Nephron (organoid): ENCODE data around the gene ZCCHC18.

ENCODE experiments used
- H3K27ac Mint-ChIP-seq, 3 experiments: 2 replicates each; pipeline ENCODE4 v1.8.0; 2020; ENCODE audit warnings: mixed read lengths in 3 of 3, mild to moderate bottlenecking in 2 of 3, moderate library complexity in 1 of 3
- H3K27me3 Mint-ChIP-seq: 2 replicates; pipeline ENCODE4 v1.8.0; 2021; ENCODE audit warnings: low read depth, mild to moderate bottlenecking, moderate library complexity, mixed read lengths
- H3K36me3 Mint-ChIP-seq: 2 replicates; pipeline ENCODE4 v1.8.0; 2020; ENCODE audit warnings: low read depth, mixed read lengths
- H3K4me1 Mint-ChIP-seq: 2 replicates; pipeline ENCODE4 v1.8.0; 2020; ENCODE audit warnings: mixed read lengths
- H3K4me3 Mint-ChIP-seq, 3 experiments: 2 replicates each; pipeline ENCODE4 v1.8.0; 2020; ENCODE audit warnings: mild to moderate bottlenecking in 3 of 3, mixed read lengths in 3 of 3, moderate library complexity in 2 of 3
- H3K9me3 Mint-ChIP-seq: 2 replicates; pipeline ENCODE4 v1.8.0; 2020; ENCODE audit warnings: mixed read lengths
- TF ChIP-seq, protein P1 (sequence below), 3 experiments: fragments of 200-600 bp; sonication (generic); IDR thresholded peaks; one replicate each; pipeline ENCODE4 v1.5.0; 2021; ENCODE audit warnings: antibody characterized with exemption in 3 of 3; ENCODE audit not compliant: unreplicated experiment in 3 of 3

Gene ZCCHC18

DNA sequence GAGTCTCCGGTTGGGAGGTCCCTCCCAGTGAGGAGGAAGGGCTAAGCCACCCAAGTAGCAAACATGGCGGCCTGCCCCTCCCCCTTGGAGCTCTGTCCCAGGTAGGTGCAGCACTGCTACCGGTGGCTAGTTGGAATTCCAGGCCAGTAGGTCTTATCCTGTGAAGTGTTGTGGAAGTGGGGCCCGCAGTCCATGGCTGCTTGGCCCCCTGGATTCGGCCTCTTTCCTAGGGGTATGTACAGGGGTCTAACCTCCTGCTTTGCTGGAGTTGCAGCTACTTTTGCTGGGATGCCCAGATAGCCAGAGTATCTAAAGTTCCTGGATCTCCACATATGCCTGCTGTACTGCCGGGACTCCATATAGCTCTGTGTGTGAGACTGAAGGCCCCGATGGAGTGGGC, 26.4 kb upstream of the ZCCHC18 start:
- Mint-ChIP-seq H3K27me3 (peaks cover 3% of the 10 kb centered on the region), H3K36me3 (no peaks in the 10 kb centered on the region), H3K9me3 (peaks cover 6% of the 10 kb centered on the region)

GRCh38 chrX:104098151-104098808, 14.0 kb upstream of the ZCCHC18 start:
- H3K27me3 Mint-ChIP-seq, result peaks cover 4% of the 10 kb centered on the region
- no peaks in the 10 kb centered on the region for H3K36me3 Mint-ChIP-seq
- no peak overlapping the region for H3K4me3 Mint-ChIP-seq
- no peak overlapping the region for H3K27ac Mint-ChIP-seq
- TF ChIP-seq, protein P1, sequence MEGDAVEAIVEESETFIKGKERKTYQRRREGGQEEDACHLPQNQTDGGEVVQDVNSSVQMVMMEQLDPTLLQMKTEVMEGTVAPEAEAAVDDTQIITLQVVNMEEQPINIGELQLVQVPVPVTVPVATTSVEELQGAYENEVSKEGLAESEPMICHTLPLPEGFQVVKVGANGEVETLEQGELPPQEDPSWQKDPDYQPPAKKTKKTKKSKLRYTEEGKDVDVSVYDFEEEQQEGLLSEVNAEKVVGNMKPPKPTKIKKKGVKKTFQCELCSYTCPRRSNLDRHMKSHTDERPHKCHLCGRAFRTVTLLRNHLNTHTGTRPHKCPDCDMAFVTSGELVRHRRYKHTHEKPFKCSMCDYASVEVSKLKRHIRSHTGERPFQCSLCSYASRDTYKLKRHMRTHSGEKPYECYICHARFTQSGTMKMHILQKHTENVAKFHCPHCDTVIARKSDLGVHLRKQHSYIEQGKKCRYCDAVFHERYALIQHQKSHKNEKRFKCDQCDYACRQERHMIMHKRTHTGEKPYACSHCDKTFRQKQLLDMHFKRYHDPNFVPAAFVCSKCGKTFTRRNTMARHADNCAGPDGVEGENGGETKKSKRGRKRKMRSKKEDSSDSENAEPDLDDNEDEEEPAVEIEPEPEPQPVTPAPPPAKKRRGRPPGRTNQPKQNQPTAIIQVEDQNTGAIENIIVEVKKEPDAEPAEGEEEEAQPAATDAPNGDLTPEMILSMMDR (IDR thresholded peaks at IDR 0.05; ENCODE audit: unreplicated experiment in 3 of 3), result peak; percentile 55 to 70 (median 63)
- no peaks in the 10 kb centered on the region for H3K4me1 Mint-ChIP-seq
- H3K9me3 Mint-ChIP-seq, result no peaks in the 10 kb centered on the region

More for the DNA sequence above, 26.4 kb upstream of the ZCCHC18 start:
- no peaks in the 10 kb centered on the region for H3K4me1 Mint-ChIP-seq
- H3K27ac Mint-ChIP-seq, result no peak overlapping the region
- TF ChIP-seq, protein P1 (IDR thresholded peaks at IDR 0.05; ENCODE audit: unreplicated experiment in 3 of 3), result no peak
- H3K4me3 Mint-ChIP-seq, result no peak overlapping the region

DNA sequence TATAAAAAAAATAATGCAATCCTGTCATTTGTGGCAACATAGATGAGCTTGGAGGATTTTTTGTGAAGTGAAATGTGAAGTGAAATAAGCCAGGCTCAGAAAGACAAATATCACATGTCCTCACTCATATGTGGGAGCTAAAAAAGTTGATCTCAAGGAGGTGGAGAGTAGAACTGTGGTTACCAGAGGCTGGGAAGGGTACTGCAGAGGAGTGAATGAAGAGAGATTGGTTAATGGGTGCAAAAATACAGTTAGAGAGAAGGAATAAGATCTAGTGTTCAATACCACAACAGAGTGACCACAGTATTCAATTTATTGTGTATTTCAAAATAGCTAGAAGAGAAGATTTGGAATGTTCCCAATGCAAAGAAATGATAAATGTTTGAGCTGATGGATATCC, 13.4 kb upstream of the ZCCHC18 start:
- Mint-ChIP-seq H3K36me3 (no peaks in the 10 kb centered on the region), H3K9me3 (no peaks in the 10 kb centered on the region), H3K4me1 (no peaks in the 10 kb centered on the region), H3K4me3 (no peak overlapping the region), H3K27ac (no peak overlapping the region), H3K27me3 (peaks cover 4% of the 10 kb centered on the region)
- TF ChIP-seq, protein P1 (IDR thresholded peaks at IDR 0.05; ENCODE audit: unreplicated experiment in 3 of 3), result no peak

GRCh38 chrX:104104676-104105075, 7.6 kb upstream of the ZCCHC18 start:
- Mint-ChIP-seq H3K27me3 (peaks cover 1% of the 10 kb centered on the region), H3K27ac (no peak overlapping the region), H3K36me3 (no peaks in the 10 kb centered on the region), H3K4me1 (no peaks in the 10 kb centered on the region), H3K9me3 (no peaks in the 10 kb centered on the region), H3K4me3 (no peak overlapping the region)
- TF ChIP-seq, protein P1 (IDR thresholded peaks at IDR 0.05; ENCODE audit: unreplicated experiment in 3 of 3), result no peak

DNA sequence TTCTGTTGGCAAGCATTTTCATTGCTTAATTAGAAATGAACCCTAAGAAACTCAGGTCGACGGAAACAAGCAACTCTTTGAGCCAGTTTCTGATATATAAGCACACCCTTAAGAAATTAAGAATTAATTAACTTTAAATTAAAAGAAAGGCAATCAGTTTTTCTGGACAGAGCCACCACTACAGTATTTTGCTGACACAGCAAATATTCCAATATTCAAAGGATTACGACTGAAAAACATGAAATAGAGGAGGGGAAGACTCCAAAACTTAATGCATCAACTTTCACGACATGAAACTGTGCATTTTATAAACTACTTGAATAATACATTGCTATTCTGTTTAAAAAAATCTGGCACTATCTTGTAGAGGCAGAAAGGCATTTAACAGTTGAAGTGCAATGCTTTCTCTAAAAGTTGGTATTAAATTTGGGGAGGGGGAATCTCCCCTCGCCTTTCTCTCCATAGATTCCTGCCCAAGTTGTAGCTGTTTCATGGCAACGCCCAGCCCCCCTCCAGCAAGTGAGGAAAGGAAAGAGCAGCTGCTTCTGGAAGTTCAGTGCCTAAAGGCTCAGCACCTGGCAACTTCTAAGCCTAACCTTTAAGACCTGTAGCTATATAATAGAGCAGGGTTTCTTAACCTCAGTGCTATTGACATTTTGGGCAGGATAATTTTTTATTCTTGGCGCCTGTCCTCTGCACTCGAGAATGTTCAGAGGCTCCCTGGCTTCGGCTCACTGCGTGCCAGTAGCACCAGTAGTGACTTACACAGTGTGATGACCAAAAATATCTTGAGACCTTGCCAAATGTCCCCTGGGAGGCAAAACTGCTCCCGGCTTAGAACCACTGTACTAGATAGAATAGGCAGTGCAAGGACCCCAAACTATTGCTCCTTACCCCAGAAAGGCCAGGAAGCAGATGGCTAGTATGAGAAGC, 6.7 kb upstream of the ZCCHC18 start:
- Mint-ChIP-seq H3K27ac (no peak overlapping the region), H3K36me3 (no peaks in the 10 kb centered on the region), H3K27me3 (no peaks in the 10 kb centered on the region), H3K9me3 (no peaks in the 10 kb centered on the region), H3K4me1 (no peaks in the 10 kb centered on the region), H3K4me3 (no peak overlapping the region)
- TF ChIP-seq, protein P1 (IDR thresholded peaks at IDR 0.05; ENCODE audit: unreplicated experiment in 3 of 3), result no peak
